D341Med (cell line): ENCODE results near the gene PDCD11.
"Not testable (repeated sequence)": the region's sequence is repeated elsewhere in the genome, so short reads cannot be mapped to it uniquely, and the experiment has no call there.

Experiments
- DNase-seq: peaks from one replicate; pipeline ENCODE4 v3.0.0; 2012; ENCODE audit warnings: low spot score

The PDCD11 gene

GRCh38 chr10:103416436-103417147 lies 20.2 kb downstream of the PDCD11 start:
- peak; percentile 40 for DNase-seq

- DNase-seq, result not testable (repeated sequence)
These were observed 20.7 kb downstream of the PDCD11 start for GRCh38 chr10:103417148-103417469.

- DNase-seq, result no peak
These were observed 21.2 kb downstream of the PDCD11 start for GRCh38 chr10:103417601-103418000.

- no peak for DNase-seq
These were observed 22.7 kb downstream of the PDCD11 start for GRCh38 chr10:103419101-103419500.

GRCh38 chr10:103423748-103424147 lies 27.3 kb downstream of the PDCD11 start:
- no peak for DNase-seq

- no peak for DNase-seq
These were observed 31.4 kb downstream of the PDCD11 start for GRCh38 chr10:103427866-103428265.

GRCh38 chr10:103428989-103429643 lies 32.7 kb downstream of the PDCD11 start:
- no peak for DNase-seq

- DNase-seq, result no peak
These were observed 33.2 kb downstream of the PDCD11 start for GRCh38 chr10:103429647-103430046.

- no peak for DNase-seq
These were observed 35.5 kb downstream of the PDCD11 start for GRCh38 chr10:103431902-103432301.

- no peak for DNase-seq
These were observed 37.4 kb downstream of the PDCD11 start for GRCh38 chr10:103433858-103434257.

GRCh38 chr10:103439776-103440175 lies 43.4 kb downstream of the PDCD11 start:
- no peak for DNase-seq

- DNase-seq, result no peak
These were observed 44.0 kb downstream of the PDCD11 start for GRCh38 chr10:103440416-103440815.

- no peak for DNase-seq
These were observed 44.8 kb downstream of the PDCD11 start for GRCh38 chr10:103441206-103441605.

- no peak for DNase-seq
These were observed 45.2 kb downstream of the PDCD11 start for GRCh38 chr10:103441611-103442010.

GRCh38 chr10:103442031-103442461 lies 45.6 kb downstream of the PDCD11 start:
- DNase-seq, result no peak

- no peak for DNase-seq
These were observed 47.2 kb downstream of the PDCD11 start for GRCh38 chr10:103443475-103444185.

GRCh38 chr10:103444478-103444877 lies 48.1 kb downstream of the PDCD11 start:
- DNase-seq, result no peak

- DNase-seq, result no peak
These were observed 48.9 kb downstream of the PDCD11 start for GRCh38 chr10:103445366-103445765.

- no peak for DNase-seq
These were observed 49.5 kb downstream of the PDCD11 start for GRCh38 chr10:103445767-103446567.

GRCh38 chr10:103447187-103447586 lies 50.8 kb downstream of the PDCD11 start:
- DNase-seq, result no peak

- no peak for DNase-seq
These were observed 52.3 kb downstream of the PDCD11 start for GRCh38 chr10:103448746-103449145.
